Glomerular visceral epithelial cell (primary cell): Measurements from ENCODE around the gene SRP19.
A peak's percentile ranks its signal among the peaks of the same experiment; 100 is the strongest.
"Not testable (repeated sequence)": the region's sequence is repeated elsewhere in the genome, so short reads cannot be mapped to it uniquely, and the experiment has no call there.

Source experiments
- DNase-seq: peaks from one replicate; pipeline ENCODE4 v3.0.0-alpha.2; 2016; ENCODE audit errors: extremely low spot score

Gene SRP19

GRCh38 chr5:112860929-112861637, at the start of gene SRP19:
Gene SRP19 (plus strand): TSS chr5:112861287. CDS start chr5:112861377, 90 bp downstream.
- DNase-seq: peak; percentile 96

DNA sequence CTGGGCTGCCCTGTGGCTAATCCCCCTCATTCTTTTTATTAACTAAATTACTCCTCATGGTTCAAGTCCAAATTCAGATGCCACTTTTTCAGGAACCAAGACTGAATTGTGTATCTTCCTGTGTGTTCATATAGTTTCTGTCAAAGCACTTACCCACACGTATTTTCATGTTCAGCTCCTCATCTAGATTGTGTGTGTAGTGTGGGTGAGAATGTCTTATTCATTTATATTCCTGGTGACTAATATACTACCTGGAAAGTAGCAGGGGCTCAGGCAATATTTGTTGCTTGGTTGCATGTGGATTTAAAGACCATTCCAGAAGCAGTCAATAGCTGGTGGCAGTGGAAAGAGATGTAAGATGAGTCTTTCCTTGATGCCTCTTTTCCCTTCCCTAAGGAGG, 48.5 kb upstream of the SRP19 start:
- DNase-seq: no peak

GRCh38 chr5:112820246-112820645, 40.8 kb upstream of the SRP19 start:
- no peak for DNase-seq

DNA sequence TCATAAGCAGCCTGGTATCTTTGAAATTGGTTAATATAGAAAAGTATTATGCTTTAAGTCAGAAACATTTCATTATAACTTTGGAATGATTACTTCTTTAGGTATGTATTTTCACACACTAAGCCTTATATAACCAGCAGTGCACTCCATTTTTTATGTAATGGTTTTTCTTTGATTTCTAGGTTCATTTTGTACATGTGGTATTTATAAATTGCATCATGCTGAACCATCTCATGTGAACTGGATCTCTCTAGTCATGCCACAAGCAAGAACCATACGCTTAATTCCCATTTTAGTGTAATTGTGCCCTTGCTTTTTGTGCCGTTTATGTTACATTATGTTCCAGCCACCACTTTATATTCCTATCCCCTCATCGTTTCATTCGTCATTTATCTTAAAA, 38.6 kb upstream of the SRP19 start:
- no peak for DNase-seq

DNA sequence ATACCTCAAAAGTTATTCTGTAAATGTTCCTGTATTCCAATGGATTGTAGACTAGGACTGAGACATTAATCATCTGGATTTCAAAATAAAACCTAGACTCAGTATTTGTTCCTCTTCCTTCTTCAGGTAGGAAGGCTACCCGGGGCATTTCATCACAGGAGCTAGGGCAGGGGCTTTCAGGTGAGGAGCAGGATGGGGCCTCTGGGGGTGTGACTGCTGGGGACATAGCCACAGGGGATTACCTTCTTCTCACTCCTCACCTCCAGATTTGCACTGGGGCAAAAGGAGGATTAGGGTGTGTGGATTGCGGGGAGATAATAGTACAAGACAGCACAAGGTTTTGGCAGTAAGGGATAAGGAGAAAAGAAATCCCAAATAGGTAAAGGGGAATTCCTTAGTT, 37.9 kb upstream of the SRP19 start:
- no peak for DNase-seq

- no peak for DNase-seq
These were observed 37.4 kb upstream of the SRP19 start for GRCh38 chr5:112823656-112824055.

DNA sequence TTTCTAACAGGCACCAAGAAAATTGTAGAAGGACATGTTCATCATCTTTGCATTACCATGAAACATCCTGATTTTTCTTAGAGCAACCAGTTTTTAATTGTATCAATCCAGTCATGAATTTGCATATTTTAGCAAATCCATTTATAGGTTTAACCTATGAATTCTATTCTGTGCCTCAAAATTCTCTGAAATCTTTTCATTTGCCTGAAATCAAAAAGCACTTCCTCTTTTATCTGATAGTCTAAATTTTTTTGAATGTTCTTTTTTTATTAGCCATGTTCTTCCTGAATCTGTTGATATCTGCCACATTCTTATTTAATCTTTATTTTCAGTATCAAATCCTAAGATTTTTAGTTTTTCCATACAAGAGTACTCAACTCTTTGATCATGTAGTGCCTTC, 36.9 kb upstream of the SRP19 start:
- no peak for DNase-seq

GRCh38 chr5:112830378-112830777, 30.7 kb upstream of the SRP19 start:
- no peak for DNase-seq

DNA sequence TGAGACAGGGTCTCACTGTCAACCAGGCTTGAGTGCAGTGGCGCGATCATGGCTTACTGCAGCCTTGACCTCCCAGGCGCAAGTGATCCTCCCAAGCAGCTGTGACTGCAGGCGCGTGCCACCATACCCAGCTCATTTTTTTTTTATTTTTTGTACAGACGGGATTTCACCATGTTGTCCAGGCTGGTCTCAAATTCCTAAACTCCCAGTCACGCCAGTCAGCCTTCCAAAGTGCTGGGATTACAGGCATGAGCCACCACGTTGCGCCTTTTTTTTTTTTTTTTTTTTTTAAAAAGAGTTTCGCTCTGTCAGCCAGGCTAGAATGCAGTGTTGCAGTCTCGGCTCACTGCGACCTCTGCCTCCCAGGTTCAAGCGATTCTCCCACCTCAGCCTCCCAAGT, 27.1 kb upstream of the SRP19 start:
- DNase-seq: no peak

GRCh38 chr5:112844489-112844888, 16.6 kb upstream of the SRP19 start:
- no peak for DNase-seq

- no peak for DNase-seq
These were observed 14.5 kb upstream of the SRP19 start for GRCh38 chr5:112846556-112846955.

DNA sequence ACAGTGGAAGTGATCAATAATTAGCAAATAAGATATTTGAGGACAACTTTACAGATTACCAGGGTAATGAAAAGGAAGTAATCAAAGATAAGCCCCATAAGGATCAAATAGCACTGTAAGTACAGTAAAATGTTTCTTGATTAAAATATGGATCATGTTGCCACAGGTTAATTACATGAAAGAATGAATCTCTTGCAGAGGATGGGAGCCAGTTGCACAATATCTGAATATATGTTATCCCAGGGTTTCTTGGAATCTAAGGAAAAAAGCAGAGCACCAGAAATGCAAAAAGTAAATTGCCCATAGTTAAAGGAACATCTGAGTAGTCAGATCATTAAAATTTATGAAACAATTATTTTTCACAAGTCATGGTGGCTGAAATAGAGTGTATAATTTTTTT, 13.8 kb upstream of the SRP19 start:
- DNase-seq: no peak

GRCh38 chr5:112848116-112848811, 12.8 kb upstream of the SRP19 start:
- DNase-seq: peak; percentile 62

DNA sequence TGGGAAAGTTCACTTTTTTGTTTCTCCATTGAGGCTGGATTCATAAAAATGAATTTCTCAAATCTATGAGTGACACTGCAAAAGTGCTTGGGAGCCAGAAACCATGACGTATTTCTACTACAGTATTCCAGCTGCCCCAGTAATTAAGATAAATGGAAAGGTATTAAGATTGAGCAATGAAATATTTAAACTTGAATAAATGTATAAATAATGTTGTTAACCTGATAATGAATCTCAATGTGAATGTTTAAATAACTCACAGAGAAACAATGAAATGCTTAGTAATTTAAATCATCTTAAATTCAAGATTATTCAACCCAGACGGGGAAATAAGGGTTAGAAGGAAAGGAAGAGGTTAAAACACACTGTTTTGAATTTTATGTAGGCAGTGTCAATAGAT, 11.2 kb upstream of the SRP19 start:
- no peak for DNase-seq

DNA sequence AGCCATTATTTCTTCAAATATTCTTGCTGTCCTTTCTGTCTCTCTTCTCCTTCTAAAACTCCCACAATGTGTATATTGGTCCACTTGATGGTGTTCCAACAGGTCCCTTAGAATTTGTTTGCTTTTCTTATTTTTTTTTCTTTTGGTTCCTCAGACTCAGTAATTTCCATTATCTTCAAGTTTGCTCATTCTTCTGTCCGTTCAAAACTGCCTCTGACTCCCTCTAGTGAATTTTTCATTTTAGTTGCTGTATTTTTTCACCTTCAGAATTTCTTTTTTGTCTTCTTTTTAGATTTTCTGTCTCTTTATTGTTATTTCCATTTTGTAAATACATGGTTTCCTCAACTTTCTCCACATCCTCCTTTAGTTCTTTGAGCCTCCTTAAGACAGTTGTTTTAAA, 6.4 kb upstream of the SRP19 start:
- no peak for DNase-seq

GRCh38 chr5:112857866-112858265, 3.2 kb upstream of the SRP19 start:
- DNase-seq: no peak

DNA sequence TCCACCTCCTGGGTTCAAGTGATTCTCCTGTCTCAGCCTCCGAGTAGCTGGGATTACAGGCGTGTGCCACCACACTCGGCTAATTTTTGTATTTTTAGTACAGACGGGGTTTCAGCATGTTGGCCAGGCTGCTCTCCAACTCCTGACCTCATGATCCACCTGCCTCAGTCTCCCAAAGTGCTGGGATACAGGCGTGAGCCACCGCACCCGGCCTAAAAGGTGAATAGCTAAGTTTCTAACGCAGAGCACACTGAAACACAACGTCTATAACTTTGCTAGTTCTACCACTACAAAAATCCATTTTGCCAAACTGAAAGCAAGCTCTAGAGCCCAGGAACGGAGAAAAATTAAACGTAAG, 537 bp upstream of the SRP19 start:
- not testable (repeated sequence) for DNase-seq

DNA sequence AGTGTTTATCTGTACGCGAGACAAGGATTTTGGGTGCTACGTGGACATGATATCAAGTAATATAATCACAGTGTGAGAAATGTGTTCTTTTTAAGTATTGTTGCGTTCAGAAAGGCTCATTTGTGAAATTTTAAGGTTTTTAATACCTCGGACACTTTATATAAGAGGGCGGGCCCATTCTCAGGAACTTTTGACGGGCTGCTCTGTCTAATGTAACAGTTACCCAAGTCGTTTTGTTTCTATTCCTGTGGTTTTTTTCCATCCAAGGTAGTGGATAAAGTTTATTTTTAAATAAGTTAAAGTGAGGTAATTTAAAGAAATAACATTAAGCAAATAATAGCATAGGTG, 525 bp downstream of the SRP19 start:
- no peak for DNase-seq

- DNase-seq: no peak
These were observed 998 bp downstream of the SRP19 start for GRCh38 chr5:112862085-112862484.

GRCh38 chr5:112863549-112863948, 2.5 kb downstream of the SRP19 start:
- no peak for DNase-seq

DNA sequence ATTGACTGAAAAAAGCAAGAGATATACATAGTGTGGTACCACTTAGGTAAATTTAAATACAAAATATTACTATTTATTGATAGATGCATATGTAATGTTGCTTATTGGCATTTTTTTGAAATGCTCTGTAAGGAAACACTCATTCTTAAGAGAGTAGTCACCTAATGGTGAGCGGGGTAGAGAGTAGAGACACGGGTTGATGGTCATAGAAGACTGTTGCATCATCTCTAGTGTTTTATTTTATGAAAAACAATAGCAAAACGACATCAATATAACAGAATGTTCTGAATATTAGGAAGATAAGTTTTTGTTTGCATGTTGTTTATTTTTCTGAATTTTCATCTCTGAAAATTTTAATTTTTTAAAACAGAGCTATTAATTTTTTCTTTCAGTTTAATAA, 4.0 kb downstream of the SRP19 start:
- DNase-seq: no peak

DNA sequence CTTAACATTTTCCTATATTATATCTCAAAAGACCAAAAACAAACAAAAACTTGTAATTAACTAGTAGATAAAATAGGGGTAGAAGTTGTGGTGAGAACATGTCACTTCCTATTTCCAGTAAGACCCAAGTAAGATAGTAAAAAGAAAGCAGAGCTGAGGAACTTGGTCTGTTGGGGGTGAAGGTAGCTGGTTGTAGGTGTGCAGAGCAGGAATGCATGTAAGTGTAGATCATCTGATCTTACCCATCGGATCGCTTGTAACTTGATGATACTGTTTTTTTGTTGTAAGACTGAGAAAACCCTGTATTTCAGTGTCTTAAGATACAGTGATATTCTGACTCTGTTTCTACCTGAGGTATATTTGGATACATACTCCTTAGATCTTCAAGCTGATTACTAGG, 5.7 kb downstream of the SRP19 start:
- DNase-seq: no peak

- DNase-seq: no peak
These were observed 6.3 kb downstream of the SRP19 start for GRCh38 chr5:112867411-112867810.

- DNase-seq: no peak
These were observed 8.9 kb downstream of the SRP19 start for GRCh38 chr5:112869948-112870347.
